Immature natural killer cell (primary cell): ENCODE results near the gene PTPN4. TPM values are rescaled to one million over a fixed set of nuclear protein-coding genes. Genes with fewer than 3 reads are reported as not detected.

Experiments
- DNase-seq, 3 donors: peaks; one replicate each; pipeline ENCODE4 v3.0.0; 2022; ENCODE audit warnings: mixed read lengths in 1 of 3
- H3K27ac Mint-ChIP-seq, 6 donors: one replicate each; pipeline ENCODE4 v1.8.0; 2020; ENCODE audit warnings: mixed read lengths in 6 of 6, mild to moderate bottlenecking in 5 of 6, inconsistent platforms in 4 of 6, moderate library complexity in 3 of 6
- H3K27me3 Mint-ChIP-seq, 3 donors: one replicate each; pipeline ENCODE4 v1.8.0; 2020 to 2021; ENCODE audit warnings: low read depth in 3 of 3, mild to moderate bottlenecking in 3 of 3, mixed read lengths in 3 of 3, moderate library complexity in 3 of 3, inconsistent platforms in 1 of 3
- H3K36me3 Mint-ChIP-seq, 3 donors: one replicate each; pipeline ENCODE4 v1.8.0; 2020; ENCODE audit warnings: mixed read lengths in 3 of 3, inconsistent platforms in 2 of 3, mild to moderate bottlenecking in 2 of 3
- H3K4me1 Mint-ChIP-seq, 2 donors: one replicate each; pipeline ENCODE4 v1.8.0; 2020; ENCODE audit warnings: inconsistent platforms in 2 of 2, mild to moderate bottlenecking in 2 of 2, mixed read lengths in 2 of 2, moderate library complexity in 1 of 2
- H3K4me3 Mint-ChIP-seq, 5 donors: one replicate each; pipeline ENCODE4 v1.8.0; 2020; ENCODE audit warnings: mild to moderate bottlenecking in 5 of 5, mixed read lengths in 5 of 5, inconsistent platforms in 3 of 5, moderate library complexity in 3 of 5
- H3K9me3 Mint-ChIP-seq, 6 donors: one replicate each; pipeline ENCODE4 v1.8.0; 2020; ENCODE audit warnings: mild to moderate bottlenecking in 6 of 6, mixed read lengths in 6 of 6, inconsistent platforms in 4 of 6, moderate library complexity in 3 of 6
- polyA plus RNA-seq, 3 donors: library from polyadenylated mRNA; unstranded; fragments of 300-500 nt; fragmentation: Illumina TruSeq; gene quantifications; one replicate each; pipeline ENCODE4 v1.2.3, GENCODE V29; 2021

The PTPN4 gene
- polyA plus RNA-seq, 3 donors from 2014 or later: 172 to 335 (median 206) TPM

- Mint-ChIP-seq H3K4me1 (peaks cover 0 to 3% of the 10 kb centered on the region in 2 donors), H3K27me3 (peaks cover 0 to 10% (median 1%) of the 10 kb centered on the region in 3 donors), H3K4me3 (no peak overlapping the region), H3K36me3 (no peaks in the 10 kb centered on the region), H3K27ac (no peak overlapping the region), H3K9me3 (no peaks in the 10 kb centered on the region)
- no peak for DNase-seq
Observed at GRCh38 chr2:119723784-119724467, 35.8 kb upstream of the PTPN4 start.

- Mint-ChIP-seq H3K4me1 (no peaks in the 10 kb centered on the region), H3K9me3 (no peaks in the 10 kb centered on the region), H3K27me3 (peaks cover 0 to 12% (median 1%) of the 10 kb centered on the region in 3 donors), H3K36me3 (no peaks in the 10 kb centered on the region), H3K4me3 (no peak overlapping the region), H3K27ac (no peak overlapping the region)
- DNase-seq: no peak
Observed at GRCh38 chr2:119724656-119725485, 34.9 kb upstream of the PTPN4 start.

- H3K27ac Mint-ChIP-seq: no peak overlapping the region
- no peak for DNase-seq
- peaks cover 0 to 16% (median 1%) of the 10 kb centered on the region in 3 donors for H3K27me3 Mint-ChIP-seq
- H3K4me3 Mint-ChIP-seq: no peak overlapping the region
- no peaks in the 10 kb centered on the region for H3K36me3 Mint-ChIP-seq
- no peaks in the 10 kb centered on the region for H3K4me1 Mint-ChIP-seq
- no peaks in the 10 kb centered on the region for H3K9me3 Mint-ChIP-seq
Observed at GRCh38 chr2:119727493-119727892, 32.2 kb upstream of the PTPN4 start.

- Mint-ChIP-seq H3K27me3 (peaks cover 0 to 16% (median under 1%) of the 10 kb centered on the region in 3 donors), H3K36me3 (no peaks in the 10 kb centered on the region), H3K4me1 (no peaks in the 10 kb centered on the region), H3K9me3 (no peaks in the 10 kb centered on the region), H3K27ac (no peak overlapping the region), H3K4me3 (no peak overlapping the region)
- DNase-seq: no peak
Observed at GRCh38 chr2:119728421-119728820, 31.3 kb upstream of the PTPN4 start.

GRCh38 chr2:119730671-119731177 is 29.0 kb upstream of the PTPN4 start:
- H3K27ac Mint-ChIP-seq: no peak overlapping the region
- no peaks in the 10 kb centered on the region for H3K4me1 Mint-ChIP-seq
- peaks cover 0 to 14% (median 0%) of the 10 kb centered on the region in 3 donors for H3K27me3 Mint-ChIP-seq
- no peak overlapping the region for H3K4me3 Mint-ChIP-seq
- H3K9me3 Mint-ChIP-seq: no peaks in the 10 kb centered on the region
- DNase-seq: no peak
- H3K36me3 Mint-ChIP-seq: peaks cover 0 to 1% (median 0%) of the 10 kb centered on the region in 3 donors

GRCh38 chr2:119731983-119732382 is 27.7 kb upstream of the PTPN4 start:
- Mint-ChIP-seq H3K27me3 (peaks cover 0 to 9% (median 0%) of the 10 kb centered on the region in 3 donors), H3K4me1 (no peaks in the 10 kb centered on the region), H3K9me3 (no peaks in the 10 kb centered on the region), H3K36me3 (peaks cover 0 to 3% (median 0%) of the 10 kb centered on the region in 3 donors), H3K4me3 (no peak overlapping the region), H3K27ac (no peak overlapping the region)
- no peak for DNase-seq

- no peaks in the 10 kb centered on the region for H3K9me3 Mint-ChIP-seq
- H3K27me3 Mint-ChIP-seq: peaks cover 0 to 6% (median 0%) of the 10 kb centered on the region in 3 donors
- H3K36me3 Mint-ChIP-seq: peaks cover 0 to 6% (median 0%) of the 10 kb centered on the region in 3 donors
- H3K4me3 Mint-ChIP-seq: no peak overlapping the region
- DNase-seq: no peak
- H3K27ac Mint-ChIP-seq: no peak overlapping the region
- no peaks in the 10 kb centered on the region for H3K4me1 Mint-ChIP-seq
Observed at GRCh38 chr2:119732601-119733164, 27.0 kb upstream of the PTPN4 start.

- H3K36me3 Mint-ChIP-seq: peaks cover 0 to 8% (median 0%) of the 10 kb centered on the region in 3 donors
- DNase-seq: no peak
- H3K27ac Mint-ChIP-seq: no peak overlapping the region
- no peaks in the 10 kb centered on the region for H3K9me3 Mint-ChIP-seq
- H3K27me3 Mint-ChIP-seq: peaks cover 0 to 6% (median 0%) of the 10 kb centered on the region in 3 donors
- no peaks in the 10 kb centered on the region for H3K4me1 Mint-ChIP-seq
- H3K4me3 Mint-ChIP-seq: no peak overlapping the region
Observed at GRCh38 chr2:119734047-119734446, 25.7 kb upstream of the PTPN4 start.

GRCh38 chr2:119735565-119735964 is 24.2 kb upstream of the PTPN4 start:
- Mint-ChIP-seq H3K27me3 (peaks cover 0 to 4% (median 0%) of the 10 kb centered on the region in 3 donors), H3K9me3 (no peaks in the 10 kb centered on the region), H3K36me3 (peaks cover 0 to 8% (median 0%) of the 10 kb centered on the region in 3 donors), H3K27ac (no peak overlapping the region), H3K4me3 (no peak overlapping the region), H3K4me1 (no peaks in the 10 kb centered on the region)
- DNase-seq: no peak

- no peaks in the 10 kb centered on the region for H3K4me1 Mint-ChIP-seq
- H3K27ac Mint-ChIP-seq: no peak overlapping the region
- peaks cover 0 to 4% (median 0%) of the 10 kb centered on the region in 3 donors for H3K27me3 Mint-ChIP-seq
- H3K36me3 Mint-ChIP-seq: peaks cover 0 to 8% (median 0%) of the 10 kb centered on the region in 3 donors
- DNase-seq: no peak
- no peak overlapping the region for H3K4me3 Mint-ChIP-seq
- H3K9me3 Mint-ChIP-seq: no peaks in the 10 kb centered on the region
Observed at GRCh38 chr2:119736021-119736420, 23.7 kb upstream of the PTPN4 start.

- no peaks in the 10 kb centered on the region for H3K9me3 Mint-ChIP-seq
- H3K27me3 Mint-ChIP-seq: peaks cover 0 to 2% (median 2%) of the 10 kb centered on the region in 3 donors
- H3K4me3 Mint-ChIP-seq: no peak overlapping the region
- no peaks in the 10 kb centered on the region for H3K4me1 Mint-ChIP-seq
- H3K27ac Mint-ChIP-seq: no peak overlapping the region
- peaks cover 0 to 8% (median 0%) of the 10 kb centered on the region in 3 donors for H3K36me3 Mint-ChIP-seq
- DNase-seq: no peak
Observed at GRCh38 chr2:119739580-119740255, 20.0 kb upstream of the PTPN4 start.

GRCh38 chr2:119741001-119741400 is 18.7 kb upstream of the PTPN4 start:
- Mint-ChIP-seq H3K27me3 (peaks cover 0 to 2% (median 2%) of the 10 kb centered on the region in 3 donors), H3K9me3 (no peaks in the 10 kb centered on the region), H3K4me3 (no peak overlapping the region), H3K27ac (no peak overlapping the region), H3K36me3 (peaks cover 0 to 4% (median 0%) of the 10 kb centered on the region in 3 donors), H3K4me1 (no peaks in the 10 kb centered on the region)
- no peak for DNase-seq

- no peak for DNase-seq
- peaks cover 0 to 4% (median 0%) of the 10 kb centered on the region in 3 donors for H3K36me3 Mint-ChIP-seq
- no peaks in the 10 kb centered on the region for H3K4me1 Mint-ChIP-seq
- no peaks in the 10 kb centered on the region for H3K9me3 Mint-ChIP-seq
- no peak overlapping the region for H3K27ac Mint-ChIP-seq
- no peak overlapping the region for H3K4me3 Mint-ChIP-seq
- H3K27me3 Mint-ChIP-seq: peaks cover 0 to 2% (median 2%) of the 10 kb centered on the region in 3 donors
Observed at GRCh38 chr2:119741868-119742267, 17.9 kb upstream of the PTPN4 start.
